Neural cell (in vitro differentiated cells): ENCODE measurements around the gene PAGE4. TPM values are rescaled to one million over a fixed set of nuclear protein-coding genes. Genes with fewer than 3 reads are reported as not detected.

ENCODE experiments used
- H2AFZ ChIP-seq: fragments of 200-600, 300-800 bp; sonication (generic), shearing (Covaris generic); 2 replicates; pipeline ENCODE4 v1.6.0; 2014; ENCODE audit warnings: low read depth, mild to moderate bottlenecking, antibody characterized with exemption, low read length, moderate library complexity
- H3F3A ChIP-seq: fragments of 200-600 bp; shearing (Covaris generic); 2 replicates; pipeline ENCODE4 v1.6.1; 2016; ENCODE audit warnings: mild to moderate bottlenecking, moderate library complexity, mixed read lengths, antibody characterized with exemption, low read length; ENCODE audit not compliant: insufficient read depth, poor library complexity, severe bottlenecking
- H3K27ac ChIP-seq: fragments of 200-600, 300-800 bp; sonication (generic), shearing (Covaris generic); 2 replicates; pipeline ENCODE4 v1.5.1; 2014; ENCODE audit warnings: mild to moderate bottlenecking, low read length, moderate library complexity
- H3K27me3 ChIP-seq: fragments of 300-800, 200-600 bp; sonication (generic), shearing (Covaris generic); 2 replicates; pipeline ENCODE4 v1.6.0; 2014; ENCODE audit warnings: mild to moderate bottlenecking, low read depth, low read length, moderate library complexity; ENCODE audit not compliant: insufficient read depth
- H3K36me3 ChIP-seq: fragments of 300-800, 200-600 bp; sonication (generic), shearing (Covaris generic); 2 replicates; pipeline ENCODE4 v1.5.1; 2014; ENCODE audit warnings: mild to moderate bottlenecking, antibody characterized with exemption, low read length, moderate library complexity; ENCODE audit not compliant: insufficient read depth
- H3K4me2 ChIP-seq: fragments of 300-800, 200-600 bp; sonication (generic), shearing (Covaris generic); 2 replicates; pipeline ENCODE4 v1.6.0; 2014; ENCODE audit warnings: mild to moderate bottlenecking, low read length
- H3K4me3 ChIP-seq: fragments of 300-800, 200-600 bp; sonication (generic), shearing (Covaris generic); 2 replicates; pipeline ENCODE4 v1.5.1; 2014; ENCODE audit warnings: mild to moderate bottlenecking, low read length, moderate library complexity
- H3K79me2 ChIP-seq: fragments of 200-600 bp; shearing (Covaris generic); replicated peaks from 2 replicates; pipeline ENCODE4 v1.6.0; 2014; ENCODE audit warnings: mild to moderate bottlenecking, low read length, moderate library complexity; ENCODE audit not compliant: insufficient read depth
- H3K9ac ChIP-seq: fragments of 300-800, 200-600 bp; sonication (generic), shearing (Covaris generic); 2 replicates; pipeline ENCODE4 v1.6.1; 2016; ENCODE audit warnings: mild to moderate bottlenecking, low read length, mixed read lengths
- H3K9me2 ChIP-seq: fragments of 200-600 bp; shearing (Covaris generic); 2 replicates; pipeline ENCODE4 v1.6.1; 2016; ENCODE audit warnings: mild to moderate bottlenecking, low read length, mixed read lengths; ENCODE audit not compliant: insufficient read depth
- H3K9me3 ChIP-seq: fragments of 200-600, 300-800 bp; sonication (generic), shearing (Covaris generic); 2 replicates; pipeline ENCODE4 v1.6.1; 2016; ENCODE audit warnings: mild to moderate bottlenecking, mixed run types, low read length, moderate library complexity, mixed read lengths
- H4K20me1 ChIP-seq: fragments of 200-600 bp; shearing (Covaris generic); 2 replicates; pipeline ENCODE4 v1.6.1; 2016; ENCODE audit warnings: mild to moderate bottlenecking, mixed run types; ENCODE audit not compliant: insufficient read depth
- EP300 ChIP-seq: fragments of 450-650 bp; conservative IDR thresholded peaks from 2 replicates; pipeline ENCODE4 v1.6.1; 2014; ENCODE audit warnings: antibody characterized with exemption, mild to moderate bottlenecking, moderate library complexity; ENCODE audit not compliant: poor library complexity, severe bottlenecking
- EZH2 ChIP-seq: fragments of 200-600, 300-800 bp; shearing (Covaris generic), sonication (generic); IDR thresholded peaks from 2 replicates; pipeline ENCODE4 v1.6.1; 2014; ENCODE audit warnings: antibody characterized with exemption, low read length, borderline replicate concordance, mild to moderate bottlenecking; ENCODE audit not compliant: insufficient read depth, poor library complexity, severe bottlenecking
- MXI1 ChIP-seq: fragments of 450-650 bp; conservative IDR thresholded peaks from 2 replicates; pipeline ENCODE4 v1.6.1; 2014; ENCODE audit warnings: antibody characterized with exemption, mild to moderate bottlenecking; ENCODE audit not compliant: poor library complexity, severe bottlenecking
- POLR2AphosphoS5 ChIP-seq: IDR thresholded peaks from 2 replicates; pipeline ENCODE4 v1.6.1; 2012
- RAD21 ChIP-seq: fragments of 450-650 bp; conservative IDR thresholded peaks from 2 replicates; pipeline ENCODE4 v1.6.1; 2014; ENCODE audit warnings: antibody characterized with exemption, mild to moderate bottlenecking, moderate library complexity
- SMC3 ChIP-seq: fragments of 450-650 bp; conservative IDR thresholded peaks from 2 replicates; pipeline ENCODE4 v1.6.1; 2014; ENCODE audit warnings: antibody characterized with exemption, mild to moderate bottlenecking, moderate library complexity; ENCODE audit not compliant: poor library complexity
- TAF1 ChIP-seq: IDR thresholded peaks from 2 replicates; pipeline ENCODE4 v1.6.1; 2012; ENCODE audit warnings: low read depth
- polyA plus RNA-seq: library from polyadenylated mRNA; depleted of rRNA; stranded (reverse); fragments of >200 nt; gene quantifications from 2 replicates; pipeline ENCODE4 v1.2.3, GENCODE V29; 2014
- TF ChIP-seq, protein P1 (sequence below): IDR thresholded peaks from 2 replicates; pipeline ENCODE4 v1.6.1; 2012; ENCODE audit warnings: borderline replicate concordance
- TF ChIP-seq, protein P2 (sequence below): fragments of 450-650 bp; IDR thresholded peaks from 2 replicates; pipeline ENCODE4 v1.5.1; 2014; ENCODE audit warnings: antibody characterized with exemption, mild to moderate bottlenecking, moderate library complexity; ENCODE audit not compliant: poor library complexity, severe bottlenecking

Gene PAGE4
- polyA plus RNA-seq, 1 donor from 2014 or later, result not detected

DNA sequence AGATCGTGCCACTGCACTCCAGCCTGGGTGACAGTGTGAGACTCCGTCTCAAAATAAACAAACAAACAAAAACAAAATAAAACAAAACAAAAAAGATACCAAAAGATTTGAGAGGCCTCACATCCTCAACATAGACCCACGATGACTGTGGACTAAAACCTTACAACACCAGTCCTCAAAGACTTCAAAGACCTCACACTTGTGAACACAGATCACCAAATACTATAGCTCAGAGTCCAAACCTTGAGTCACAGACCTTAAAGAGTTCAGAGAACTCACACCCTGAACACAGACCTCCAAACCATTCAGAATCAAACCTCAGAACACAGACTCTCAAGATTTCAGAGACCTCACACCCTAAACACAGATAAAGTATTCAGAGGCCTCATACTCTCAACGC lies 12.7 kb upstream of the PAGE4 start:
- no peaks in the 10 kb centered on the region for H3K36me3 ChIP-seq
- H3K27me3 ChIP-seq, result no peaks in the 10 kb centered on the region
- no peak overlapping the region for H3K4me3 ChIP-seq
- TF ChIP-seq EZH2 (no peak), MXI1 (no peak), EP300 (no peak), POLR2AphosphoS5 (no peak), SMC3 (no peak), TAF1 (no peak), RAD21 (no peak)
- TF ChIP-seq, protein P1, sequence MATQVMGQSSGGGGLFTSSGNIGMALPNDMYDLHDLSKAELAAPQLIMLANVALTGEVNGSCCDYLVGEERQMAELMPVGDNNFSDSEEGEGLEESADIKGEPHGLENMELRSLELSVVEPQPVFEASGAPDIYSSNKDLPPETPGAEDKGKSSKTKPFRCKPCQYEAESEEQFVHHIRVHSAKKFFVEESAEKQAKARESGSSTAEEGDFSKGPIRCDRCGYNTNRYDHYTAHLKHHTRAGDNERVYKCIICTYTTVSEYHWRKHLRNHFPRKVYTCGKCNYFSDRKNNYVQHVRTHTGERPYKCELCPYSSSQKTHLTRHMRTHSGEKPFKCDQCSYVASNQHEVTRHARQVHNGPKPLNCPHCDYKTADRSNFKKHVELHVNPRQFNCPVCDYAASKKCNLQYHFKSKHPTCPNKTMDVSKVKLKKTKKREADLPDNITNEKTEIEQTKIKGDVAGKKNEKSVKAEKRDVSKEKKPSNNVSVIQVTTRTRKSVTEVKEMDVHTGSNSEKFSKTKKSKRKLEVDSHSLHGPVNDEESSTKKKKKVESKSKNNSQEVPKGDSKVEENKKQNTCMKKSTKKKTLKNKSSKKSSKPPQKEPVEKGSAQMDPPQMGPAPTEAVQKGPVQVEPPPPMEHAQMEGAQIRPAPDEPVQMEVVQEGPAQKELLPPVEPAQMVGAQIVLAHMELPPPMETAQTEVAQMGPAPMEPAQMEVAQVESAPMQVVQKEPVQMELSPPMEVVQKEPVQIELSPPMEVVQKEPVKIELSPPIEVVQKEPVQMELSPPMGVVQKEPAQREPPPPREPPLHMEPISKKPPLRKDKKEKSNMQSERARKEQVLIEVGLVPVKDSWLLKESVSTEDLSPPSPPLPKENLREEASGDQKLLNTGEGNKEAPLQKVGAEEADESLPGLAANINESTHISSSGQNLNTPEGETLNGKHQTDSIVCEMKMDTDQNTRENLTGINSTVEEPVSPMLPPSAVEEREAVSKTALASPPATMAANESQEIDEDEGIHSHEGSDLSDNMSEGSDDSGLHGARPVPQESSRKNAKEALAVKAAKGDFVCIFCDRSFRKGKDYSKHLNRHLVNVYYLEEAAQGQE, result no peak
- TF ChIP-seq, protein P2, sequence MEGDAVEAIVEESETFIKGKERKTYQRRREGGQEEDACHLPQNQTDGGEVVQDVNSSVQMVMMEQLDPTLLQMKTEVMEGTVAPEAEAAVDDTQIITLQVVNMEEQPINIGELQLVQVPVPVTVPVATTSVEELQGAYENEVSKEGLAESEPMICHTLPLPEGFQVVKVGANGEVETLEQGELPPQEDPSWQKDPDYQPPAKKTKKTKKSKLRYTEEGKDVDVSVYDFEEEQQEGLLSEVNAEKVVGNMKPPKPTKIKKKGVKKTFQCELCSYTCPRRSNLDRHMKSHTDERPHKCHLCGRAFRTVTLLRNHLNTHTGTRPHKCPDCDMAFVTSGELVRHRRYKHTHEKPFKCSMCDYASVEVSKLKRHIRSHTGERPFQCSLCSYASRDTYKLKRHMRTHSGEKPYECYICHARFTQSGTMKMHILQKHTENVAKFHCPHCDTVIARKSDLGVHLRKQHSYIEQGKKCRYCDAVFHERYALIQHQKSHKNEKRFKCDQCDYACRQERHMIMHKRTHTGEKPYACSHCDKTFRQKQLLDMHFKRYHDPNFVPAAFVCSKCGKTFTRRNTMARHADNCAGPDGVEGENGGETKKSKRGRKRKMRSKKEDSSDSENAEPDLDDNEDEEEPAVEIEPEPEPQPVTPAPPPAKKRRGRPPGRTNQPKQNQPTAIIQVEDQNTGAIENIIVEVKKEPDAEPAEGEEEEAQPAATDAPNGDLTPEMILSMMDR, result no peak
- no peaks in the 10 kb centered on the region for H3K79me2 ChIP-seq
- no peak overlapping the region for H2AFZ ChIP-seq
- no peaks in the 10 kb centered on the region for H4K20me1 ChIP-seq
- H3K9me2 ChIP-seq, result no peaks in the 10 kb centered on the region
- H3K27ac ChIP-seq, result no peak overlapping the region
- no peak overlapping the region for H3K9ac ChIP-seq
- no peak overlapping the region for H3K4me2 ChIP-seq
- no peaks in the 10 kb centered on the region for H3K9me3 ChIP-seq
- H3F3A ChIP-seq, result no peaks in the 10 kb centered on the region

DNA sequence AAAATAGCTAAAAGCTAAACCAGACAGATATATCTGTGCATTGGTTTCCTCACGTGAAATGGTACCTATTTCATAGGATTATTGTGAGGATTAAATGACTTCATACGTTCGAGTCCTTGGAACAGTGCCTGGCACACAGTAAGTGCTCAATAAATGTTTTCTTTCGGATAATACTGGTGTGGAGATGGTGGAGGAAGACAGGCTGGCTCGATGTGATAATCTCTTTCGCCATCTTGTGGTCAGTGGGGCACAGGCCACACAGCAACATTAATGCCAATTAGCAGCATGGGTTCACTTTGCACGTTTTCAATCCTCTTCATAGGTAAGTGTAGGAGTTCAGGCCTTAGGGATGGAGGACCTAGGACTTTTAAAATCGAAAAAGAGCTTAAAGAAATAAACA lies 9.3 kb downstream of the PAGE4 start:
- Histone ChIP-seq H3K9me2 (no peaks in the 10 kb centered on the region), H4K20me1 (no peaks in the 10 kb centered on the region), H3K4me2 (no peak overlapping the region), H3K79me2 (no peaks in the 10 kb centered on the region), H3K9me3 (no peaks in the 10 kb centered on the region), H3K36me3 (no peaks in the 10 kb centered on the region), H2AFZ (no peak overlapping the region), H3F3A (no peaks in the 10 kb centered on the region), H3K4me3 (no peak overlapping the region), H3K27me3 (no peaks in the 10 kb centered on the region), H3K27ac (no peak overlapping the region), H3K9ac (no peak overlapping the region)
- no peak for TF ChIP-seq EZH2
- TF ChIP-seq SMC3, result peak; percentile 72
- peak; percentile 79 for TF ChIP-seq RAD21
- no peak for TF ChIP-seq EP300
- no peak for TF ChIP-seq TAF1
- TF ChIP-seq, protein P2, result peak; percentile 75
